IMR-90 (cell line): ENCODE results near the gene UNC13A.

ENCODE experiments used
- POLR2A ChIP-seq: IDR thresholded peaks from 2 replicates; pipeline ENCODE4 v1.6.1; 2012; ENCODE audit warnings: mild to moderate bottlenecking, low read depth, low read length
- TF ChIP-seq, protein P1 (sequence below): conservative IDR thresholded peaks from 2 replicates; pipeline ENCODE4 v1.5.1; 2012; ENCODE audit warnings: mild to moderate bottlenecking, low read depth, low read length, improper control_type of control experiment

DNA sequence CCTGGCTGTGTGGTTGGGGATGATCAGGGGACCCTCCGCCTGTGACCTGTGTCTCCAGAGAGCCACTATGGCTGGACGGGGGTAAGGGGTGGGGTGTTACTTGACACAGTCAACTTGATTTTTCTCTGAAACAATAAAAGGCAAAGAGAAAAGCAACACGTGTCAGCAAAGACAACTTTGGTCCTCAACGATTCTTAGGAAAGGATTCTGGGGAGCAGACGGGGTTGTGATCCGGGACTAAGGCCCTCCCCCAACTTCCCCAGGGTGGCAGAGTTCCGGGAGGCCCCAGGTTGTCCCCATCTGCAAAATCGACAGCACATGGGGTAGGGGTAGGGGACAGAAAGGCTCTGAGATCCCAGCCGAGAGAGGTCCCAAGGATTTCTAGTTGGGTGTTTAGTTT lies 86.5 kb downstream of the UNC13A start:
- TF ChIP-seq POLR2A = no peak
- TF ChIP-seq, protein P1, sequence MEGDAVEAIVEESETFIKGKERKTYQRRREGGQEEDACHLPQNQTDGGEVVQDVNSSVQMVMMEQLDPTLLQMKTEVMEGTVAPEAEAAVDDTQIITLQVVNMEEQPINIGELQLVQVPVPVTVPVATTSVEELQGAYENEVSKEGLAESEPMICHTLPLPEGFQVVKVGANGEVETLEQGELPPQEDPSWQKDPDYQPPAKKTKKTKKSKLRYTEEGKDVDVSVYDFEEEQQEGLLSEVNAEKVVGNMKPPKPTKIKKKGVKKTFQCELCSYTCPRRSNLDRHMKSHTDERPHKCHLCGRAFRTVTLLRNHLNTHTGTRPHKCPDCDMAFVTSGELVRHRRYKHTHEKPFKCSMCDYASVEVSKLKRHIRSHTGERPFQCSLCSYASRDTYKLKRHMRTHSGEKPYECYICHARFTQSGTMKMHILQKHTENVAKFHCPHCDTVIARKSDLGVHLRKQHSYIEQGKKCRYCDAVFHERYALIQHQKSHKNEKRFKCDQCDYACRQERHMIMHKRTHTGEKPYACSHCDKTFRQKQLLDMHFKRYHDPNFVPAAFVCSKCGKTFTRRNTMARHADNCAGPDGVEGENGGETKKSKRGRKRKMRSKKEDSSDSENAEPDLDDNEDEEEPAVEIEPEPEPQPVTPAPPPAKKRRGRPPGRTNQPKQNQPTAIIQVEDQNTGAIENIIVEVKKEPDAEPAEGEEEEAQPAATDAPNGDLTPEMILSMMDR = no peak
